Stimulated activated CD4-positive, alpha-beta T cell treated with anti-CD3 and anti-CD28 coated beads, Interleukin-2, amount 100 ng/mL, for 4 hours (primary cell): ENCODE results near the gene PPTC7.
A peak's percentile ranks its signal among the peaks of the same experiment; 100 is the strongest.
"Not testable (repeated sequence)": the region's sequence is repeated elsewhere in the genome, so short reads cannot be mapped to it uniquely, and the experiment has no call there.

ENCODE experiments used
- DNase-seq: peaks from one replicate; pipeline ENCODE4 v3.0.0-alpha.2; 2020; ENCODE audit warnings: low read depth

Gene PPTC7, protein sequence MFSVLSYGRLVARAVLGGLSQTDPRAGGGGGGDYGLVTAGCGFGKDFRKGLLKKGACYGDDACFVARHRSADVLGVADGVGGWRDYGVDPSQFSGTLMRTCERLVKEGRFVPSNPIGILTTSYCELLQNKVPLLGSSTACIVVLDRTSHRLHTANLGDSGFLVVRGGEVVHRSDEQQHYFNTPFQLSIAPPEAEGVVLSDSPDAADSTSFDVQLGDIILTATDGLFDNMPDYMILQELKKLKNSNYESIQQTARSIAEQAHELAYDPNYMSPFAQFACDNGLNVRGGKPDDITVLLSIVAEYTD

GRCh38 chr12:110583137-110584059 lies at the start of gene PPTC7:
Gene PPTC7, minus strand, starts transcription at chr12:110583318. Its CDS starts 287 bp downstream, at chr12:110583031.
- peak; percentile 97 for DNase-seq

- DNase-seq, result no peak
These were observed 44.5 kb upstream of the PPTC7 start for GRCh38 chr12:110627500-110628195.

DNA sequence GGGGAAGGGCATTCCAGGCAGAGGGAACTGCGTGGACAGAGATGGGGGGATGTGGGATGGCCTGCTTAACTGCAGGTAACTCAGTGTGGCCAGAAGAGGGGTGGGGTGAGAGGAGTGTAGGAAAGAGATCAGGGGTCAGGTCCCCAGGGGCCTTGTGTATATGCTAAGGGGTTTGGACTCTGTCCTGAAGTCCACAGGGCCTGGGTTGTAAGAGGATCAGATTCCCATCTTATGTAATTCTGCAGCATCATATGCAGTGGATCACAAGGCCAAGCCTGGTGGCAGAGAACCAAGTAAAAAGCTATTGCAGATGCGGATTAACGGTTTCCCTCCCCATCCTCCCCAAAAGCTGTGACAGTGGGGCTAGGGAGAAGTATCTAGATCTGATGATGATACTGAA lies 39.5 kb upstream of the PPTC7 start:
- DNase-seq, result no peak

DNA sequence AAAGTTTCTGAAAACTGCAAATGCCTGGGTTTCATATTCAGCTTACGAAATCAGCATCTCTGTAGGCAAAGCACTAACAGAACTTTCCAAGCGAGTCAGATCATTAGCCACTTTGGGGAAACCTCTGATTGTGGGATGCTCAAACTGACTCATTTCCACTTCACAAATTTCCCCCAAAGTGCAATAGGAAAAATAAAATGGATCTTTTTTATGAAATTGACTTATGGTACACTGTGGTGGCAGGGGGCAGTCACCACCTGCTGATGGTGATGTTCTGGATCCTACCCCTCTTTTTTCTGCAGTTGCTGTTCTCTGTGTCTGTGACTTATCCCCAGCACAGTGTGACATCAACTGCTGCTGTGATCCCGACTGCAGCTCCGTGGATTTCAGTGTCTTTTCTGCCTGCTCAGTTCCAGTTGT lies 36.4 kb upstream of the PPTC7 start:
- no peak for DNase-seq

DNA sequence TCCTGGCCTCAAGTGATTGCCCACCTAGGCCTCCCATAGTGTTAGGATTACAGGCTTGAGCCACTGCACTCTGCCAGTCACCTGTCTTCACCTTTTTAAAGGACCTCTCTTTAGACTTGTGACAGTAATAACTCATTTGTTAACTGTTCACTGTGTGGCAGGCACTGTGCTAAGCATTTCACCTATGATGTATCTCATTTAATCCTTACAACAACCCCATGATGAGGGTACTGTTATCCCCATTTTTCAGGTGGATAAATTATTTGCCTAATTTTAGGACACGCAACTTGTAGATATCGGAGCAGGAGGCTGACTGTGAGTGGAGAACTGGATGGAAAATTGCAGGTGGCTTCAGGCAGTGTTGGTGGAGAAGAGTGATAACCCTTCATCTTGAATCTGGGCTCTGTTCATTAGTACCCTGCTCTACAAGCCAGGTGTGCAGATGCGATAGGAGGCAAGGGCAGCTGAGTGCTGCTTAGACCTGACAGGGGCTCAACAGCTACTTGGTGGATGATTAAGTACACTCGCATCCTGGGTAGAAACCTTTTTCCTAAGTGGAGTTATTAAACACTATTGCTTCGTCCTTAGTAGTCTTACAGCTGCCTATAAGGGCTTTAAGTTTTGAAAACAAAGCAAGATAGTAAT lies 33.5 kb upstream of the PPTC7 start:
- DNase-seq, result no peak

GRCh38 chr12:110615171-110615570 lies 32.1 kb upstream of the PPTC7 start:
- no peak for DNase-seq

GRCh38 chr12:110613771-110614684 lies 30.9 kb upstream of the PPTC7 start, which contains the start of gene TCTN1:
Gene TCTN1, plus strand, starts transcription at chr12:110614129. Its CDS starts 54 bp downstream, at chr12:110614183.
- DNase-seq, result peak; percentile 94

- no peak for DNase-seq
These were observed 30.1 kb upstream of the PPTC7 start for GRCh38 chr12:110613071-110613770.

DNA sequence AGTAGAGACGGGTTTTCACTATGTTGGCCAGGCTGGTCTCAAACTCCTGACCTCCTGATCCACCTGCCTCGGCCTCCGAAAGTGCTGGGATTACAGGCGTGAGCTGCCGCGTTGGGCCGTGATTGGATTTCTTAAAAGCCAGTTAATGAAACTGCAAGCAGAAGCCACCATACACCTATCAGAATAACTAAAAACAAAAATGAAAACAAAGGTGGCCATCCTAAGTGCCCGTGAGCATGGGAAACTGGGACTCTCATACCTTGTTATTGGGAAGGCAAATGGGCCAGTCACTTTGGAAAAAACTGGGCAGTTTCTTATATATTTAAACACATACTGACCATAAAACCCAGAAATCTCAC lies 23.1 kb upstream of the PPTC7 start:
- no peak for DNase-seq

DNA sequence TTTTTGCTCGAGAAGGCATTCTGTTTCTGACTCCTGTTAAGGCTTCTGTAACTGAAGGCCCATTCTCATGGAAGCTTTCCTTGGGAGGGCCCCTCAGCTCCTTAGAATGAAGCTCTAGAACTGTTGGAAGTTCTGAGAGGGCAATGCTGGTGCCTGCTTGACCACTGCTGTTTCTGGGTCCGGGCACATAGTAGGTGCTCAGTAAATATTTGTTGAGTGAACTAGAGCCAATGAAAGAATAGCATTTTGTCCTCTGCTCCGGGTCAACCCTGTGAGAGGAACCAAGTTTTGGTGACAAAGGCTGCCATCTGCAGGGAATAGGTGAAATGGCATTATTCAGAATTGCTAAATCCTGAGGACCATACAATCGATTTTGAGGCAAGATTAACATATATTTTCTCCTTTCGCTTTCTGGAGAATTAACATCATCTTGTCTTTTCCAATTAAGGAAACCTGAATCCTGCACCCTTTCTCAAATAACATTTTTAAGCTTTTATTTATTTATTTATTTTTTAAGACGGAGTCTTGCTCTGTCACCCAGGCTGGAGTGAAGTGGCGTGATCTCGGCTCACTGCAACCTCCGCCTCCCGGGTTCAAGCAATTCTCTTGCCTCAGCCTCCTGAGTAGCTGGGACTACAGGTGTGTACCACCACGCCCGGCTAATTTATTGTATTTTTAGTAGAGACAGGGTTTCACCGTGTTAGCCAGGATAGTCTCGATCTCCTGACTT lies 19.1 kb upstream of the PPTC7 start:
- DNase-seq, result peak; percentile 27

DNA sequence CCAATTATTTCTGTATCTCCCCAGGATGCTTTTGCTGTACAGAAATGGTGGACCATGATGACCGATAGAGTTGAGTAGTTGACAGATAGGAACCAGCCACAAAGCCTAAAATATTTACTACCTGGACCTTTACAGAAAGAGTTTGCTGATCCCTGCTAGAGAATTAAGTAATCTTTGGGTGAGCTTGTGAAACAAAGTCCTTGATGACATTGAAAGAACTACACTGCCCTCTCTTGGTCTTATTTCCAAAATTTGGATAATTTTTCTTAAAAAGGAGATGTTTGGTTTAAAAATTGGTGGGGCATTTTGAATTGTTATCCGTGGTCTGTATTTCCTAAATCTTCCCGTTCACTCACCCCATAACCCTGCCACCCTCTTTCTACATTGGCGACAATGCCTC lies 17.1 kb upstream of the PPTC7 start:
- no peak for DNase-seq

DNA sequence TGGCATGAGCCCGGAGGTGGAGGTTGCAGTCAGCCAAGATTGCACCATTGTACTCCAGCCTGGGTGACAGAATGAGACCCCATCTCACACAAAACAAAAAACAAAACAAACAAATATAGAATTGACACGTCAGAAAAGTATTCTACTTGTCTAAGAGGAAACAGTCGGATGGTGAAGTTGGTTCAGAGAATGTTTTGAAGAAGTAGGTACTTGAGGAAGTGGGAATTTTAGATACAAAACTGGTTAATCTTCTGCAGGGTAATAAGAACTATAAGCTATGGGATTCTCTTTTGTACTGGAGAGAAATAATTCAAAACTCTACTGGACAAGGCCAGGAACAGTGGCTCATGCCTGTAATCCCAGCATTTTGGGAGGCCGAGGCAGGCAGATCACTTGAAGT lies 16.2 kb upstream of the PPTC7 start:
- no peak for DNase-seq

DNA sequence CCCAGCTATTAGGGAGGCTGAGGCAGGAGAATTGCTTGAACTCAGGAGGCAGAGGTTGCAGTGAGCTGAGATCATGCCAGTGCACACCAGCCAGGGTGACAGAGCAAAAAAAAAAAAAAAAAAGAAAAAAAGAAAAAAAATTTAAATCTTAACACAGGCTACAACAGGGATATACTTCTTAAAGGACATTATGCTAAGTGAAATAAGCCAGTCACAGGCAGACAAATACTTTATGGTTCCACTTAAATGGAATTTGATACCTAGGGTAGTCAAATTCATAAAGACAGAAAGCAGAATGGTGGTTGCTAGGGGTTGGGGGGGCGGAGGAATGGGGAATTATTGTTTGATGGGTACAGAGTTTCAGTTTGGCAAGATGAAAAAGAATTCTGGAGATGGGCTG lies 14.8 kb upstream of the PPTC7 start:
- DNase-seq, result no peak

GRCh38 chr12:110592919-110593318 lies 9.8 kb upstream of the PPTC7 start:
- not testable (repeated sequence) for DNase-seq

DNA sequence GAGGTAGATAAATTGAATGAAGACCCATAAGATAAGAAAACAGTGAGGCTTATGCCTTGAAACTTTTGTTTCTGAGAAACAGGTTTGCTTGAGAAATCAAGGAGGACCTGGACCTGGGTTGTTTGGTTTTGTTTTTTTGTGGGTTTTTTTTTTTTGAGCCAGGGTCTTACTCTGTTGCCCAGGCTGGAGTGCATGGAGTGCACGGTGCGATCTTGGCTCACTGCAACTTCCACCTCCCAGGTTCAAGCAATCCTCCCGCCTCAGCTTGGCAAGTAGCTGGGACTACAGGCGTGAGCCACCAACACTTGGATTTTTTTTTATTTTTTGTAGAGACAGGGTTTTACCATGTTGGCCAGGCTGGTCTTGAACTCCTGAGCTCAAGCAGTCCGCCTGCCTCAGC lies 9.0 kb upstream of the PPTC7 start:
- no peak for DNase-seq

- DNase-seq, result no peak
These were observed 8.4 kb upstream of the PPTC7 start for GRCh38 chr12:110591451-110592051.

GRCh38 chr12:110590806-110591326 lies 7.7 kb upstream of the PPTC7 start:
- DNase-seq, result no peak

DNA sequence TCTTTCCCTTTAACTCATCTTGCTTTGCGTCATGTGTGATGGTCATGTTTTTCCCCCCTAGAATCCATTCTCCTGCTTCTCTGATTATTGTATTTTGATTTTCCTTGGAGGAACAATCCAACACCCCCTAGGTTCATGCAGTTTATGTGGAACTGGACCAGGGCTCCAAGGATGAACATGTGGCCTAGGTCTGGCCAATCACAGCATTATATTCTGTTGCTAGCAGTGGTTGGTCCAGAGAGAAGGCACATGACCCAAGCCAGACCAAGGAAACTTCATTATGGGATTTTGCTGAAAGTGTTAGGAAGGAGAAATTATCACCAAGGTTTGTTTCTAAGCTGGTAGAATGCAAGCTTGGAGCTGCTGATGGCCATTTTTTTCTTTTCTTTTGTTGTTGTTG lies 6.9 kb upstream of the PPTC7 start:
- no peak for DNase-seq

DNA sequence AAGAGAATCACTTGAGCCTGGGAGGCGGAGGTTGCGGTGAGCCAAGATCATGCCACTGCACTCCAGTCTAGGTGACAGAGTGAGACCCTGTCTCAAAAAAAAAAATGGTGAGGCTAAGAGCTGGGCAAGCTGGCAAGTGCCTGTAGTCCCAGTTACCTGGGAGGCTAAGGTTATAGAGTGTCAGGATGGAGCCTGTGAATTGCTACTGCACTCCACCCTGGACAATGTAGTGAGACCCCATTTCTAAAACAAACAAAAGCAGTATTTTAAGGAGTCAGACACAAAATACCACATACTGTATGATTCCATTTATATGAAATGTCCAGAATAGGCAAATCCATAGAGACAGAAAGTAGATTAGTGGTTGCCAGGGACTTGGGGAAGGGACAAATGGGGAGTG lies 4.0 kb upstream of the PPTC7 start:
- not testable (repeated sequence) for DNase-seq
